ENCODE measurements around the gene FAM177A1. TPM values are rescaled to one million over a fixed set of nuclear protein-coding genes. Genes with fewer than 3 reads are reported as not detected.
"Not testable (repeated sequence)": the region's sequence is repeated elsewhere in the genome, so short reads cannot be mapped to it uniquely, and the experiment has no call there.

FAM177A1 gene
- total RNA-seq: 10 to 100 TPM; 53.6 to 62.7 TPM

DNA sequence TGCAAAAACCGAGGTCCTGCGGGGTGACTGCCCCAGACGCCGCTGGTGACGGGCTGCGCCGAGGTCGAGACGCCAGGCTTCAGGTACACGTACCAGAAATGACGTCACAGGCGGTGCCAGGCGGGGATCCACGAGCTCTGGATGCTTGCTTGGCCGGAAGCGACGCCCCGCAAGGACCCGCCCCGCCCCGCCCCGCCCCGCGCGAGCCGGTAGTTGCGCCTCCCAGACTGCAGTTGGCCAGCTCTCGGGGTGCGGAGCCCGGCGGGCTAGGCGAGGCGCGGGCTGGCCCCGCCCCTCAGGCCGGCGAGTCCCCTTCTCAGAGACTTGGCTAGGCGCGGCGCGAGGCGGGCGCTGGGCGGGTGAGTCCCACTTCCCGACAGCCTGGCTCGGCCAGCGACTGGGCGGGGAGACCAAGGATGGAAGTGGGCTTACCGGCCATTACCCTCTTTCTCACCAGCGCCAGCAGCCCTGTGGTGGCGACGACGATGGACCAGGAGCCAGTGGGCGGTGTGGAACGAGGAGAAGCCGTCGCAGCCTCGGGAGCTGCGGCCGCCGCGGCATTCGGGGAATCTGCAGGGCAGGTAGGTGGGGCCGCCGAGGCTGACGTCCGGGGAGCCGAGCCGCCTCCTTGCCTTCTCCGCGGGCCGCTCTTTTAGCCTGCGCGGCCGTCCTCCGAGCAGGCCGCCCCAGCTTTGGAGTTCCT lies at the start of gene FAM177A1:
FAM177A1 (plus strand) TSS at position 225 of the 703 bp plus-strand sequence; CDS start at position 417, 192 bp downstream.
- ATAC-seq (replicated peaks in 1 of 2): peak; percentile 95
- peaks cover 3 to 6% of the 10 kb centered on the region in 2 donors for H3K36me3 Mint-ChIP-seq (ENCODE audit: insufficient read depth in 2 of 2)
- H3K4me1 Mint-ChIP-seq (ENCODE audit: low read depth): peaks cover 30% of the 10 kb centered on the region
- H3K4me3 Mint-ChIP-seq: peak within 1 kb of the TSS; percentile 97 to 98
- peak; percentile 98 to 99 for DNase-seq
- no peaks in the 10 kb centered on the region for H3K9me3 Mint-ChIP-seq
- no peaks in the 10 kb centered on the region for H3K27me3 Mint-ChIP-seq (ENCODE audit: low read depth)
- peak within 1 kb of the TSS; percentile 97 for H3K27ac Mint-ChIP-seq

DNA sequence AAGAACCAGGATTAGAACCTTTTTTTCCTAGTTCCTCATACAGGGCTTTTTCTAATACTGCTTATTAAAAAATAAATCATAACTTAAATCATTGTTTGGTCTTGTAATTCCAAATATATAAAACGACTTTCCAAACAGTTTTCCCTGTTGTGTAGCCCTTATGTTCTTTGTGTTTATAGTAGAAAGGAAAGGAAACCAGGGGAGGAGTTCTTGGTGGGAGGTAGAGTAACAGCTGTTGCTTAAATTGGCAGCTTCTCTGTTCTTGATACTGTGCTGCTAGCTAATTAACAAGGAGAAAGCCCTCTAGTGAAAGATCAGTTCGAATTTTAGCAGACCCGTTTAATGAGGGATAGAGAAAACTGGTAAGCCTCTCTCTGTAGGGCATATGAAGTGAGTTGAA lies 48.3 kb upstream of the FAM177A1 start:
- H3K4me3 Mint-ChIP-seq: no peak overlapping the region
- H3K9me3 Mint-ChIP-seq: no peaks in the 10 kb centered on the region
- H3K4me1 Mint-ChIP-seq (ENCODE audit: low read depth): peaks cover 22% of the 10 kb centered on the region
- H3K36me3 Mint-ChIP-seq (ENCODE audit: insufficient read depth in 2 of 2): peaks cover 0 to 10% of the 10 kb centered on the region in 2 donors
- DNase-seq: no peak
- no peak overlapping the region for H3K27ac Mint-ChIP-seq
- no peaks in the 10 kb centered on the region for H3K27me3 Mint-ChIP-seq (ENCODE audit: low read depth)
- no peak for ATAC-seq (replicated peaks in 1 of 2)

- Mint-ChIP-seq H3K9me3 (no peaks in the 10 kb centered on the region), H3K36me3 (ENCODE audit: insufficient read depth in 2 of 2) (peaks cover 0 to 9% of the 10 kb centered on the region in 2 donors), H3K27ac (no peak overlapping the region), H3K27me3 (ENCODE audit: low read depth) (no peaks in the 10 kb centered on the region), H3K4me1 (ENCODE audit: low read depth) (peaks cover 8% of the 10 kb centered on the region), H3K4me3 (no peak overlapping the region)
- ATAC-seq (replicated peaks in 1 of 2) (no peak), DNase-seq (no peak)
These were observed 46.6 kb upstream of the FAM177A1 start for GRCh38 chr14:34999500-34999899.

GRCh38 chr14:35001621-35002020 lies 44.5 kb upstream of the FAM177A1 start:
- Mint-ChIP-seq H3K4me3 (no peak overlapping the region), H3K4me1 (ENCODE audit: low read depth) (peaks cover 5% of the 10 kb centered on the region), H3K27me3 (ENCODE audit: low read depth) (no peaks in the 10 kb centered on the region), H3K36me3 (ENCODE audit: insufficient read depth in 2 of 2) (peaks cover 0 to 13% of the 10 kb centered on the region in 2 donors), H3K9me3 (no peaks in the 10 kb centered on the region), H3K27ac (no peak overlapping the region)
- ATAC-seq (replicated peaks in 1 of 2) (no peak), DNase-seq (no peak)

DNA sequence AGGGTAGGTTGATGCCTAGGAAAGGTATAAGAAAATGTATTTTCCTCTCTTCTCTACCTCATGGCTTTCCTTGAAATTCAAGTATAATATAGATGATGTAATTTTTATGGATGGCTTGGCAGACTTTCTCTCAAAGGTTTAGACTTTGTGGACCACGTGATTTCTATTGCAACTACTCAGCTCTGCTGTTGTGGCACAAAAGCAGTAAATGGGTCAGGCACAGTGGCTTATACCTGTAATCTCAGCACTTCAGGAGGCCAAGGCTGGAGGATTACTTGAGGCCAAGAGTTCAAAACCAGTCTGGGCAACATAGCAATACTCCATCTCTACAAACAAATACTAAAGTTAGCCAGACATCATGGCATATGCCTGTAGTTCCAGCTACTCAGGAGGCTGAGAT lies 41.2 kb upstream of the FAM177A1 start:
- peaks cover 0 to 16% of the 10 kb centered on the region in 2 donors for H3K36me3 Mint-ChIP-seq (ENCODE audit: insufficient read depth in 2 of 2)
- H3K27ac Mint-ChIP-seq: no peak overlapping the region
- no peaks in the 10 kb centered on the region for H3K9me3 Mint-ChIP-seq
- no peak overlapping the region for H3K4me3 Mint-ChIP-seq
- DNase-seq: no peak
- no peaks in the 10 kb centered on the region for H3K4me1 Mint-ChIP-seq (ENCODE audit: low read depth)
- no peaks in the 10 kb centered on the region for H3K27me3 Mint-ChIP-seq (ENCODE audit: low read depth)
- no peak for ATAC-seq (replicated peaks in 1 of 2)

GRCh38 chr14:35016568-35016967 lies 29.5 kb upstream of the FAM177A1 start:
- H3K27ac Mint-ChIP-seq: no peak overlapping the region
- DNase-seq (no peak), ATAC-seq (replicated peaks in 1 of 2) (no peak)
- H3K36me3 Mint-ChIP-seq (ENCODE audit: insufficient read depth in 2 of 2): peaks cover 12 to 31% of the 10 kb centered on the region in 2 donors
- H3K4me3 Mint-ChIP-seq: no peak overlapping the region
- H3K27me3 Mint-ChIP-seq (ENCODE audit: low read depth): no peaks in the 10 kb centered on the region
- no peaks in the 10 kb centered on the region for H3K4me1 Mint-ChIP-seq (ENCODE audit: low read depth)
- no peaks in the 10 kb centered on the region for H3K9me3 Mint-ChIP-seq

GRCh38 chr14:35020713-35021112 lies 25.4 kb upstream of the FAM177A1 start:
- Mint-ChIP-seq H3K9me3 (no peaks in the 10 kb centered on the region), H3K27ac (no peak overlapping the region), H3K27me3 (ENCODE audit: low read depth) (no peaks in the 10 kb centered on the region), H3K36me3 (ENCODE audit: insufficient read depth in 2 of 2) (peaks cover 18 to 39% of the 10 kb centered on the region in 2 donors), H3K4me3 (no peak overlapping the region), H3K4me1 (ENCODE audit: low read depth) (no peaks in the 10 kb centered on the region)
- ATAC-seq (replicated peaks in 1 of 2): no peak
- DNase-seq: no peak

DNA sequence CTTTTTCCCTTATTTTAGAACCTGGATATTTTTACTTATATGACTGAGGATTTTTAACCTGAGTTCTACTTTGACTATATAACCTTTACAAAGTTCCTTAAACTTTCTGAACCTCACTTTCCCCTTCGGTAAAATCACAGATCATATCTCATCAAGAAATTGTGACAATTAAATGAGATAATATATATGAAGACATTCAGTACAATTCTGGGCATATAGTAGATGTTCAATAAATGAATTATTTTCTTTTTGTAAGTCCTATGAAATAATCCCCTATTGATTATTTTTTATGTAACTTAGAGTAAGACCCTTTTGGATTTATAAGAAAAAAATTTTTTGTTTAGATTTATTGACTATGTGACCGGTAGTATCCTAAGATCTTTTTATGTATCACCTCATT lies 17.6 kb upstream of the FAM177A1 start:
- H3K9me3 Mint-ChIP-seq: peaks cover 0 to 2% of the 10 kb centered on the region in 2 donors
- DNase-seq (no peak), ATAC-seq (replicated peaks in 1 of 2) (no peak)
- peaks cover 9 to 42% of the 10 kb centered on the region in 2 donors for H3K36me3 Mint-ChIP-seq (ENCODE audit: insufficient read depth in 2 of 2)
- H3K4me3 Mint-ChIP-seq: no peak overlapping the region
- H3K27me3 Mint-ChIP-seq (ENCODE audit: low read depth): no peaks in the 10 kb centered on the region
- H3K4me1 Mint-ChIP-seq (ENCODE audit: low read depth): no peaks in the 10 kb centered on the region
- H3K27ac Mint-ChIP-seq: no peak overlapping the region

- no peaks in the 10 kb centered on the region for H3K4me1 Mint-ChIP-seq (ENCODE audit: low read depth)
- H3K36me3 Mint-ChIP-seq (ENCODE audit: insufficient read depth in 2 of 2): peaks cover 15 to 44% of the 10 kb centered on the region in 2 donors
- H3K9me3 Mint-ChIP-seq: peaks cover 8 to 9% of the 10 kb centered on the region in 2 donors
- no peak overlapping the region for H3K4me3 Mint-ChIP-seq
- DNase-seq (no peak), ATAC-seq (replicated peaks in 1 of 2) (no peak)
- no peak overlapping the region for H3K27ac Mint-ChIP-seq
- no peaks in the 10 kb centered on the region for H3K27me3 Mint-ChIP-seq (ENCODE audit: low read depth)
These were observed 13.5 kb upstream of the FAM177A1 start for GRCh38 chr14:35032562-35032961.

DNA sequence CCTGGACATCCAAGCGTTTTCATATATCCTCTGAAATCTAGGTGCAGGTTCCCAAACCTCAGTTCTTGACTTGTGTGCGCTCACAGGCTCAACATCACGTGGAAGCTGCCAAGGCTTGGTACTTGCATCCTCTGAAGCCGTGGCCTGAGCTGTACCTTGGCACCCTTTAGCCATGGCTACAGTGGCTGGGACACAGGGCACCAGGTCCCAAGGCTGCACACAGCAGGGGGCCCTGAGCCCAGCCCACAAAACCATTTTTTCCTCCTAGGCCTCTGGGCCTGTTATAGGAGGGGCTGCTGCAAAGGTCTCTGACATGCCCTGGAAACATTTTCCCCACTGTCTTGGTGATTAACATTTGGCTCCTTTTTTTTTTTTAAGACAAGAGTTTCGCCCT lies 11.6 kb upstream of the FAM177A1 start:
- no peak for DNase-seq
- Mint-ChIP-seq H3K27me3 (ENCODE audit: low read depth) (no peaks in the 10 kb centered on the region), H3K36me3 (ENCODE audit: insufficient read depth in 2 of 2) (peaks cover 15 to 35% of the 10 kb centered on the region in 2 donors), H3K9me3 (peaks cover 8 to 9% of the 10 kb centered on the region in 2 donors), H3K4me3 (no peak overlapping the region), H3K4me1 (ENCODE audit: low read depth) (no peaks in the 10 kb centered on the region), H3K27ac (no peak overlapping the region)
- no peak for ATAC-seq (replicated peaks in 1 of 2)

DNA sequence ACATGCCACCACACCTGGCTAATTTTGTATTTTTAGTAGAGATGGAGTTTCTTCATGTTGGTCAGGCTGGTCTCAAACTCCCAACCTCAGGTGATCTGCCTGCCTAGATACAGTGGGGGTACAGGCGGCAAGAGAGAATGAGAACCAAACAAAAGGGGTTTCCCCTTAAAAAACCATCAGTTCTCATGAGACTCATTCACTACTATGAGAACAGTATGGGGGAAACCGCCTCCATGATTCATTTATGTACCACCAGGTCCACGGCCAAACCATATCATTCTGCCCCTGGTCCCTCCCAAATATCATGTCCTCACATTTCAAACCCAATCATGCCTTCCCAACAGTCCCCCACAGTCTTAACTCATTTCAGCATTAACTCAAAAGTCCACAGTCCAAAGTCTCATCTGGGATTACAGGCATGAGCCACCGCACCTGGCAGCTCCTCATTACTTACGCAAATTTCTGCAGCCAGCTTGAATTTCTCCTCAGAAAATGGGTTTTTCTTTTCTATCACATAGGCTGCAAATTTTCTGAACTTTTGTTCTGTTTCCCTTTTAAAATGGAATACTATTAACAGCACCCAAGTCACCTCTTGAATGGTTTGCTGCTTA lies 11.0 kb upstream of the FAM177A1 start:
- ATAC-seq (replicated peaks in 1 of 2): not testable (repeated sequence)

GRCh38 chr14:35038312-35038711 lies 7.8 kb upstream of the FAM177A1 start:
- ATAC-seq (replicated peaks in 1 of 2); H3K27me3 Mint-ChIP-seq (ENCODE audit: low read depth); H3K27ac Mint-ChIP-seq; DNase-seq; H3K9me3 Mint-ChIP-seq; H3K4me3 Mint-ChIP-seq; H3K4me1 Mint-ChIP-seq (ENCODE audit: low read depth): not testable (repeated sequence)
- H3K36me3 Mint-ChIP-seq (ENCODE audit: insufficient read depth in 2 of 2): peaks cover 13 to 19% of the 10 kb centered on the region in 2 donors

More for the DNA sequence above, 11.0 kb upstream of the FAM177A1 start:
- H3K4me1 Mint-ChIP-seq (ENCODE audit: low read depth); H3K9me3 Mint-ChIP-seq; H3K27me3 Mint-ChIP-seq (ENCODE audit: low read depth); H3K27ac Mint-ChIP-seq; H3K4me3 Mint-ChIP-seq; DNase-seq: not testable (repeated sequence)
- peaks cover 15 to 35% of the 10 kb centered on the region in 2 donors for H3K36me3 Mint-ChIP-seq (ENCODE audit: insufficient read depth in 2 of 2)

GRCh38 chr14:35042632-35043031 lies 3.4 kb upstream of the FAM177A1 start:
- H3K4me3 Mint-ChIP-seq: no peak overlapping the region
- H3K27me3 Mint-ChIP-seq (ENCODE audit: low read depth): no peaks in the 10 kb centered on the region
- no peak for DNase-seq
- H3K9me3 Mint-ChIP-seq: no peaks in the 10 kb centered on the region
- H3K27ac Mint-ChIP-seq: no peak overlapping the region
- peaks cover 1 to 3% of the 10 kb centered on the region in 2 donors for H3K36me3 Mint-ChIP-seq (ENCODE audit: insufficient read depth in 2 of 2)
- H3K4me1 Mint-ChIP-seq (ENCODE audit: low read depth): peaks cover 20% of the 10 kb centered on the region
- no peak for ATAC-seq (replicated peaks in 1 of 2)
